GM19240 (cell line): ENCODE measurements around the gene HDAC9.

Experiments used
- DNase-seq: peaks from one replicate; pipeline ENCODE4 v3.0.0; 2011; ENCODE audit warnings: low spot score; ENCODE audit not compliant: insufficient read length

HDAC9 gene

DNA sequence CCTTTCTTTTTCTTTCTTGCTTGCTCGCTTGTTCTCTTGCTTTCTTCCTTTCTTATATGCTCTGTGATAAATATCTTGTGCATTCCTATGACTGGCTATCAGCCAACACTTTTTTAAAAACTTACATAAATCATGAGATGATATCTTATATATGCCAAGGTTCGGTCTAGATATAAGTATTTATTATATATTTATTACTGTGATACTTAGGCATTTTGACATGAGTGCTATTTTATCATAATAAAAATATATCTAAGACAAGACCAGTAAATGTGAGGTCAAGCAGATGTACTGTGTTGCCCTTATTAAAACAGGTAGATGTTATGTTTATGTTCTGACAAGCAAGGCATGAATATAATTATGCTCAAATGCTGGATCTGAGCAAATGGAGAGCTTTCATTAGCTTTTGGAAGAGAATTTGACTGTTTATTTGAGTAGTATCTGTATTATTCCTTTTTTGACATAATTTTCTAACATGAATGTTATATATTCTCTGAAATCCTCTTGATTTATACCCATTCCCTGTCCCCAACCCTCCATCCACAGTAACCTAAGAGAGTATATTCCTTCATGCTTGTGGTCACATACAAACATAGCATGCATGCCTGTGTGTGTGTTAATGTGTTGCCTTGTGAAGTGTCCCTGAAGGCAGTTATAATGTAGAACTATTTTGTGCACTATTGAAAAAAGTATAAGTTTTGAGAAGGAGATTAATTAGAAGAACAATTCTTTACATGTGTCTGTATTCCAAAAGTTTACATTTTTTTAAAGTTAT lies 158.0 kb downstream of the HDAC9 start:
- no peak for DNase-seq

- DNase-seq, result no peak
These were observed 159.2 kb downstream of the HDAC9 start for GRCh38 chr7:18654709-18655108.

DNA sequence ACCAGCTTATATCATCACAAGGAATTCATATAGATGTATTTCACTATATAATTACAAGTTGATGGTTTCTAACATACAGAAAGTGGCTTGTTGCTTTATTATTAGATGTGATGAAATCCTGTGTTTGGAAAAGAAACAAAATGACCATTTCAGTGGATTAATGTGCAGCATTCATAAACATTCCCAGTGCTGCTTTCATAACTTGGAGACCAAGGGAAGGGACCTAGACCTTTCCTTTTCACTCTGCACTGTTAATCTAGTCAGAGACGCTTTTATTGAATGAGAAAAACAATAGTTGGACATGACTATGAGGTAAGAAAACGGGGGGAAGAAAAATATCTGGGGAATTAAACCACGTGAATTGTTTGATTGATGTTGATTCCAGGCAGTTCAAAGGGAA lies 160.0 kb downstream of the HDAC9 start:
- DNase-seq, result no peak

- no peak for DNase-seq
These were observed 160.4 kb downstream of the HDAC9 start for GRCh38 chr7:18655912-18656311.

GRCh38 chr7:18656362-18656761 lies 160.8 kb downstream of the HDAC9 start:
- no peak for DNase-seq

DNA sequence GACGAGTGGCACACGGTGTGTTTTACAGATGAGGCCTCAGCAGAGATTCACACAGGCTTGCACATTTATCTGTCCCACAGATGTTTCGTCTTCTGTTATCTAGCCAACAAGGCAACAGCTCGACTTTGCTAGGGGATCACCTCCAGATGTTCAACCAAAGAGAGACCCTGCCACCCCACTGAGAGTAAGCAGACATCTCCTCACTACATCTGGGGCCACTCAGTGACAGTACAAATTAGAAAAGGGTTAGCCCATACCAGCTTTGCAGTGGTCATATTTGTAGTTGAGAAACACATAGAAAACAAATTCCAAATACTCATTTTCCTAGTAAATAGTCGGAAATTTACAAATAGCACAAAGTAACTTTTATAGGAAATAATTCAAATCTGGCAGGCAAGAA lies 164.2 kb downstream of the HDAC9 start:
- DNase-seq, result no peak

GRCh38 chr7:18663321-18663720 lies 167.8 kb downstream of the HDAC9 start:
- DNase-seq, result no peak

DNA sequence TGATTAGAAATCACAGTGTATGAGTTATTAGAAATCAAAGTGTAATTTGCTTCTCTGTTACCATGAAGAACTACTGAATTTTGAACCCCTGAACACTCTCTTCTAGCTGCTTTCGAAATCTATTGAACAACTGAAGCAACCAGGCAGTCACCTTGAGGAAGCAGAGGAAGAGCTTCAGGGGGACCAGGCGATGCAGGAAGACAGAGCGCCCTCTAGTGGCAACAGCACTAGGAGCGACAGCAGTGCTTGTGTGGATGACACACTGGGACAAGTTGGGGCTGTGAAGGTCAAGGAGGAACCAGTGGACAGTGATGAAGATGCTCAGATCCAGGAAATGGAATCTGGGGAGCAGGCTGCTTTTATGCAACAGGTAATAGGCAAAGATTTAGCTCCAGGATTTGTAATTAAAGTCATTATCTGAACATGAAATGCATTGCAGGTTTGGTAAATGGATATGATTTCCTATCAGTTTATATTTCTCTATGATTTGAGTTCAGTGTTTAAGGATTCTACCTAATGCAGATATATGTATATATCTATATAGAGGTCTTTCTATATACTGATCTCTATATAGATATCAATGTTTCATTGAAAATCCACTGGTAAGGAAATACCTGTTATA lies 170.7 kb downstream of the HDAC9 start:
- peak; percentile 48 for DNase-seq

DNA sequence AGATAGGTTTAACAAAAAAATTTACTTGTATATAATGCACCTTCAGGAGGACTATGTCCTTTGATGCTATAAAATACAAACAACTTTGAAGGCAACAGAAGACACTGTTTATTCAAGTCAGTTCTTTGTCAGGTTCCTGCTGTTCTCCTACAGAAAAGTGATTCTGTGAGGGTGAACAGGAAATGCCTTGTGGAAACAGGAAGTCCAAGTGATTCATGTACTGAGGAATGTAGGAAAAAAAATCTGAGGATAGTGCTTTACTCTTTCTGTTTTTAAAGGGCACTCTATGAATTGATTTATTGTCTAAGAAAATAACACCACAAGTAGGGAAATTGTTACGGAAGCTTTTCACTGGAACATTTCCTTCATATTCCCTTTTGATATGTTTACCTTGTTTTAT lies 171.9 kb downstream of the HDAC9 start:
- no peak for DNase-seq

DNA sequence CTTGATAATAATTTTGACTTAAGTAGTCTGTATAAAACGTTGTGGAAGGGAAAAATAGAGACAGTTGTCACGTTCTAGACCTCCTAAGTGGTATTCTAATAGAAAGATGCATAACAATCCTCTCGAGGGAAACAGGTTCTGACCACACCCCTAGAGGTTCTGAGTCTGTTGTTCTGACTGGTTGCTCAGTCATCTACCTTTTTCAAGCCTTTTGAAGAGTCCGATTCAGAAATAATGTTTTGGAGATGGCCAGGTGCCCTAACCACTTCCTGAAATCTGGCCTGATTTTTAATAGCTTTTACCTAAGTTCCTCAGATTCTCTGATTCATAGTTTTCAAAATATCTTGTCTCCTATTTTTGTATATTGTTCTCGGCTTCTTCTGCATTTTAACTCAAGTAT lies 175.6 kb downstream of the HDAC9 start:
- DNase-seq, result no peak

GRCh38 chr7:18675579-18675978 lies 180.0 kb downstream of the HDAC9 start:
- DNase-seq, result no peak

GRCh38 chr7:18679261-18679660 lies 183.7 kb downstream of the HDAC9 start:
- DNase-seq, result no peak

DNA sequence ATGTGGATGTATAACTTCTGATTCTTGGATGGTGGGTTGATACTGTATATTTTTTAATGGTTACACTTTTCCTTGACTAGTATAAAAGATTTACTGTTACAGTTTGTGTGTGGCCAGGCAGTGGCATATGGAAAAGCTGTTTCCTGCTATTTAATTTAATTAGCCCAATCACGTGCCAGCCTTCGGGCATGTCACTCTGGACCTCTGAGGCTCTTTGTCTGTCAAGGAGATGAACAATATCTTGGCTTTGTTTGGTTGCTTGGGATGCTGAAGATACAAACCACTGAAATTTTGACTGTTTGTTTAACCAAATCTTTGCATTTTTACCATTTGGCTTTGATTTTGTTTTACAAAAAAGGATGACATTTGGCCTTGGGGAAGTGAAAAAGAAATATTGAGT lies 185.0 kb downstream of the HDAC9 start:
- no peak for DNase-seq

DNA sequence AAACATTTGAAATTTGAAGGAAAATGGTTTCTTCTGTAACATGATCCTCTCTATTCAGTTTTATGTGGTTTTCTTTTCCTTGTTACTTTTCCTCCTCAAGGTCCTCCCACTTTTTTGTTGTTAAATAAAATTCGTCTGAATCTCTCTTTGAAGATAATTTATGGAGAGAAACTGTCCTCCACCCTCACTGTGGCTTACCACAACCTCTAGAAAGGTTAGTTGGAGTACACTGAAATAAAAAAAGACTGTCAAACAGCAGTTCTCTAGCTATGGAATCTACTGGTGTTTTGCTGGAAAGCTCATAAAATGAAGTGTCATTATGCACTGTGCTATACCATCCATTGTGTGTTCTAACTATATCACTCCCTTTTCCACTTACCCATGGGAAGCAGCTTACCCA lies 189.4 kb downstream of the HDAC9 start:
- no peak for DNase-seq

DNA sequence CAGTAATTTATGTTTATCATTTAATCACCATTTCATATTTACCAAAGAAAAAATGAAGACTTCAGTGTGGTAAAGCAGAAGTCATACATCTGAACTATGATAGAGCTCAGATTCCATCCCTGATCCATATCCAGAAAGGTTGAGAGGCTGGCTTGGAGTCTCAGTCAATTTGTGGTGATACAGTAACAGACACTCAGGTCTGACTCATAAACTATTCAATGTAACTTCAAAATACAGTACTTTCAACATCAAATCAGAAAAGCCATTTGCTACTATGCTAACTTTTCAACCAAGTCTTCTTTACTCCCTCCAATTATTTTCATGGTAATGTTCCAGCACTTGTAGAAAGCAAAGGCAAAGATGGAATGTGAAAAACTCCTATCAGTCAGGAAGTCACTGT lies 190.4 kb downstream of the HDAC9 start:
- DNase-seq, result no peak

DNA sequence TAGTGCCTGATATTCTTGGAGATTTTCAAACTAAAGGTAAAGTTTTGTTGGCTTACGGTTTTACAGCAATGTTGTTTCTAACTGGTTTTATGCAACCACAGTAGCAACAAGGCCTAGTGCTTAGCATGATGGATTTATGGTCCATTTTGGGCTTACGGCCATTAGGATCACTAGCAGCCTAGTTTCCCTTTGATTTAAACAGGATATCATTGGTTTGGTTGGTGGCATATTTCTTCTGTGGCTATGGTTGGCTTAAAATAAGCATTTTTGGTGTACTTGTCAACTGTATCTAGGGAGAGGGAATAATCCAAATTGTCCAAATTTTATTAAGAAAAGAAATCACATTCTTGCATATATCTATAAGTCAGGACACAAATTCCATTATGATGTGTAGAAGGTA lies 194.0 kb downstream of the HDAC9 start:
- DNase-seq, result no peak

- DNase-seq, result no peak
These were observed 197.9 kb downstream of the HDAC9 start for GRCh38 chr7:18693406-18693805.

GRCh38 chr7:18693816-18694215 lies 198.3 kb downstream of the HDAC9 start:
- DNase-seq, result no peak

DNA sequence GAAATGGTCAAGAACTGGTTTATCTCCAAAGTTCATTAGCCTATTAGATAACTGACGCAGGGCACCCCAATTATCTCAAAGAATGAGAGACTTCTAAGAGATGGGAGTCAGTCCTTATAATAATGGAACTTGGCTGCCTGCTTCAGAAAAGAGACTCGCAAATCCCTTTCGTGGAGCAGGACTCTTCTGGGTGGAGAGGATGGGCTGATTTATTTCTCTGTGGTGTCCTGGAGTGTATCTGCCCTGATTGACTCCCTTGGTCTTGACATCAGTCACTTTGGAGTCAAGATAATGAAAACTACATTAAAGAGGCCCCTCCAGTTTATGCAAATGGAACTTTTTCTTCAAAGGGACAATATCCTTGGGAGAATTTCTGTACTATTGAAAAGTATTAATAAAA lies 198.9 kb downstream of the HDAC9 start:
- no peak for DNase-seq

DNA sequence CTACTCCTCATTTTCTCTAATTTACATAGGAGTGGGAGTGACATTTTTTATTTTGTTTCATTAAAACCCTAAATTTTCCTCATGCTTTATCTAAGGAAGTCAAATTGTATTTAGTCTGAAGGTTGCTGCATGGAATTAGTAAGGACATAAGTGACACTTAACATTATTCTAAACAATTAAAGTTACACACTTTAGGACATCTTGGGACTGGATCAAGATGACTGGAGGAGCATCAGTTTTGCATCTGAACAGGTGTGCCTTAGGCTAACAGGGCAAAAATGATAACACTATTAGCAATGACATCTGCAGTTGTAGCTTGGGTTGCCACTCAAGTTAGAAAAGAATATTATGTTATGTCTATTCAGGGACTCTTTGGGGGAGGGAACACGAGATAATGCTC lies 199.4 kb downstream of the HDAC9 start:
- no peak for DNase-seq

DNA sequence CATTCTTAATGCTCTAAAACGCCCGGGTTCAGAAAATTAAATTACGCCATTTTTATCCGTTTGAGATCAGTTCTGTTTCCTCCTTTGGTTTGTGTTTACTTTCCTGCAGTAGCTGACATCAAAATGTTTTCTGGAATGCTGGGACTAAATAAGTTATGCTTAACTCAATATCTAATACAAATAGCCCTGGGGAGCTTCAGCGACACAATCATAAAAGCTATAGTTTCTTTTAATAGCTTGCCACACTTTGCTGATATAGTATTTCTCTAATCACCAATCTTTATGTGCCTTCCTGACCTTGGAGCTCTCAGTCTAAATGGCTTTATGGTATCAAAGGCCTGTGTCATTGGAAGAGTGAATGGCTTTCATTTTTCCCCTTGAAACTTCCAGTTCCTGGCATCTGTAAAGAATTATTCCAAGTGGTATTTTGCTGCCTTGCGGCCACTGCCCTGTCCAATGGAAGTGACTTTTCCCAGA lies 202.7 kb downstream of the HDAC9 start:
- no peak for DNase-seq

DNA sequence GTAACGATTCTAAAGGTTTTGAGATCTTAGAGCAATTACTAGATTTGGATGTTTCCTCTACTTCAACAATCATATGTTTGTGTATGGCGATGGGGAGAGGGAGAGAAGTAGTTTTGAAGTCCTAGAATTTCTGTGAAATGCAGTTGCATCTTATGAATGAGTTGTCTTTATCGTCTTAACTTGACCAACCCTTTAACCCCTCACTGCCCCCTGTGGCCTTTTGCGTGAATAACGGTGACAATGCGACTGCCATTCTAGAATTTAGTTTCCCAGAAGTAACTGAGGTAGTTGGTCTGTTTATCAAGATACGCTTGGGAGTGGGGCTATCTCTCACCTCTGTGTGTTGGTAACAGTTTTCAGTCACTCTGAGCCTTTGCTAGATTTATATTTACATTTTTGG lies 204.6 kb downstream of the HDAC9 start:
- DNase-seq, result no peak
